ENCODE measurements around the gene SURF4.

The SURF4 gene

GRCh38 chr9:133419005-133419404 is 43.1 kb upstream of the SURF4 start:
- ATAC-seq (ENCODE audit: insufficient read depth, low read depth), result no peak
- Histone ChIP-seq H3K9me3 (ENCODE audit: insufficient read depth, low read length, severe bottlenecking) (no peaks in the 10 kb centered on the region), H3K4me3 (ENCODE audit: low read depth in 1 of 2, low read length in 2 of 2) (peak overlapping the region in 1 of 2 experiments; percentile 81; a peak in 2 of 4 replicates), H3K4me1 (ENCODE audit: insufficient read depth, low read length) (peaks cover 38% of the 10 kb centered on the region), H2AFZ (ENCODE audit: low read depth, low read length) (no peak overlapping the region), H3K4me2 (ENCODE audit: insufficient read depth, low read length) (peak overlapping the region; percentile 93), H3K9ac (ENCODE audit: low read depth, low read length) (peak overlapping the region; percentile 82), H3K27ac (ENCODE audit: low read length) (no peak overlapping the region), H3K79me2 (ENCODE audit: insufficient read depth, low read length) (peaks cover 39% of the 10 kb centered on the region), H3K27me3 (ENCODE audit: insufficient read depth, low read length, poor library complexity) (no peaks in the 10 kb centered on the region), H4K20me1 (ENCODE audit: insufficient read depth, low read length) (peaks cover 17% of the 10 kb centered on the region; the same call in 1 of the 2 replicates), H3K36me3 (ENCODE audit: insufficient read depth, low read length) (peaks cover 25% of the 10 kb centered on the region)
- no peak for DNase-seq
- TF ChIP-seq EZH2 (IDR thresholded peaks at IDR 0.05; ENCODE audit: borderline replicate concordance, low read depth, low read length, severe bottlenecking), result no peak
- TF ChIP-seq, protein P1, sequence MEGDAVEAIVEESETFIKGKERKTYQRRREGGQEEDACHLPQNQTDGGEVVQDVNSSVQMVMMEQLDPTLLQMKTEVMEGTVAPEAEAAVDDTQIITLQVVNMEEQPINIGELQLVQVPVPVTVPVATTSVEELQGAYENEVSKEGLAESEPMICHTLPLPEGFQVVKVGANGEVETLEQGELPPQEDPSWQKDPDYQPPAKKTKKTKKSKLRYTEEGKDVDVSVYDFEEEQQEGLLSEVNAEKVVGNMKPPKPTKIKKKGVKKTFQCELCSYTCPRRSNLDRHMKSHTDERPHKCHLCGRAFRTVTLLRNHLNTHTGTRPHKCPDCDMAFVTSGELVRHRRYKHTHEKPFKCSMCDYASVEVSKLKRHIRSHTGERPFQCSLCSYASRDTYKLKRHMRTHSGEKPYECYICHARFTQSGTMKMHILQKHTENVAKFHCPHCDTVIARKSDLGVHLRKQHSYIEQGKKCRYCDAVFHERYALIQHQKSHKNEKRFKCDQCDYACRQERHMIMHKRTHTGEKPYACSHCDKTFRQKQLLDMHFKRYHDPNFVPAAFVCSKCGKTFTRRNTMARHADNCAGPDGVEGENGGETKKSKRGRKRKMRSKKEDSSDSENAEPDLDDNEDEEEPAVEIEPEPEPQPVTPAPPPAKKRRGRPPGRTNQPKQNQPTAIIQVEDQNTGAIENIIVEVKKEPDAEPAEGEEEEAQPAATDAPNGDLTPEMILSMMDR (IDR thresholded peaks at IDR 0.05; ENCODE audit: borderline replicate concordance, extremely low read depth, low read length, poor library complexity, severe bottlenecking), result no peak

- DNase-seq (peak; percentile 89), ATAC-seq (ENCODE audit: insufficient read depth, low read depth) (peak; percentile 91)
- peaks cover 37% of the 10 kb centered on the region for H3K36me3 ChIP-seq (ENCODE audit: insufficient read depth, low read length)
- no peaks in the 10 kb centered on the region for H3K9me3 ChIP-seq (ENCODE audit: insufficient read depth, low read length, severe bottlenecking)
- H3K79me2 ChIP-seq (ENCODE audit: insufficient read depth, low read length), result peaks cover 47% of the 10 kb centered on the region
- H2AFZ ChIP-seq (ENCODE audit: low read depth, low read length), result peak within 1 kb of the TSS; percentile 96
- H3K27ac ChIP-seq (ENCODE audit: low read length), result peak within 1 kb of the TSS; percentile 96
- peak within 1 kb of the TSS; percentile 82 for H3K9ac ChIP-seq (ENCODE audit: low read depth, low read length)
- TF ChIP-seq EZH2 (IDR thresholded peaks at IDR 0.05; ENCODE audit: borderline replicate concordance, low read depth, low read length, severe bottlenecking), result no peak
- TF ChIP-seq, protein P1 (IDR thresholded peaks at IDR 0.05; ENCODE audit: borderline replicate concordance, extremely low read depth, low read length, poor library complexity, severe bottlenecking), result no peak
- peaks cover 38% of the 10 kb centered on the region for H3K4me1 ChIP-seq (ENCODE audit: insufficient read depth, low read length)
- no peaks in the 10 kb centered on the region for H3K27me3 ChIP-seq (ENCODE audit: insufficient read depth, low read length, poor library complexity)
- peaks cover 18% of the 10 kb centered on the region; the same call in 1 of the 2 replicates for H4K20me1 ChIP-seq (ENCODE audit: insufficient read depth, low read length)
- peak within 1 kb of the TSS; percentile 93 for H3K4me2 ChIP-seq (ENCODE audit: insufficient read depth, low read length)
- H3K4me3 ChIP-seq (ENCODE audit: low read depth in 1 of 2, low read length in 2 of 2), result peak within 1 kb of the TSS; percentile 81 to 94
Observed at GRCh38 chr9:133417541-133418461, 41.9 kb upstream of the SURF4 start, which contains the start of gene REXO4. Gene REXO4, minus strand, starts transcription at chr9:133418010. Its CDS starts 166 bp downstream, at chr9:133417844.

GRCh38 chr9:133415170-133415569 is 39.3 kb upstream of the SURF4 start:
- Histone ChIP-seq H3K4me3 (ENCODE audit: low read depth in 1 of 2, low read length in 2 of 2) (no peak overlapping the region; a peak in 1 of 4 replicates), H3K4me2 (ENCODE audit: insufficient read depth, low read length) (peak overlapping the region; percentile 93; the same call in 1 of the 2 replicates), H3K79me2 (ENCODE audit: insufficient read depth, low read length) (peaks cover 47% of the 10 kb centered on the region), H3K36me3 (ENCODE audit: insufficient read depth, low read length) (peaks cover 60% of the 10 kb centered on the region), H2AFZ (ENCODE audit: low read depth, low read length) (no peak overlapping the region), H3K27me3 (ENCODE audit: insufficient read depth, low read length, poor library complexity) (no peaks in the 10 kb centered on the region), H3K9me3 (ENCODE audit: insufficient read depth, low read length, severe bottlenecking) (no peaks in the 10 kb centered on the region), H3K9ac (ENCODE audit: low read depth, low read length) (no peak overlapping the region), H4K20me1 (ENCODE audit: insufficient read depth, low read length) (peaks cover 24% of the 10 kb centered on the region; the same call in 1 of the 2 replicates), H3K4me1 (ENCODE audit: insufficient read depth, low read length) (peaks cover 38% of the 10 kb centered on the region), H3K27ac (ENCODE audit: low read length) (no peak overlapping the region)
- DNase-seq (no peak), ATAC-seq (ENCODE audit: insufficient read depth, low read depth) (no peak)
- TF ChIP-seq, protein P1 (IDR thresholded peaks at IDR 0.05; ENCODE audit: borderline replicate concordance, extremely low read depth, low read length, poor library complexity, severe bottlenecking), result no peak
- TF ChIP-seq EZH2 (IDR thresholded peaks at IDR 0.05; ENCODE audit: borderline replicate concordance, low read depth, low read length, severe bottlenecking), result no peak
